HG03521 (cell line): ENCODE results near the gene SLAIN2.

ENCODE experiments used
- ATAC-seq: cut with Tn5 transposase; IDR thresholded peaks from one replicate; pipeline ENCODE4 v1.9.1; 2021; ENCODE audit warnings: mild to moderate bottlenecking, moderate library complexity; ENCODE audit not compliant: unreplicated experiment

The SLAIN2 gene

DNA sequence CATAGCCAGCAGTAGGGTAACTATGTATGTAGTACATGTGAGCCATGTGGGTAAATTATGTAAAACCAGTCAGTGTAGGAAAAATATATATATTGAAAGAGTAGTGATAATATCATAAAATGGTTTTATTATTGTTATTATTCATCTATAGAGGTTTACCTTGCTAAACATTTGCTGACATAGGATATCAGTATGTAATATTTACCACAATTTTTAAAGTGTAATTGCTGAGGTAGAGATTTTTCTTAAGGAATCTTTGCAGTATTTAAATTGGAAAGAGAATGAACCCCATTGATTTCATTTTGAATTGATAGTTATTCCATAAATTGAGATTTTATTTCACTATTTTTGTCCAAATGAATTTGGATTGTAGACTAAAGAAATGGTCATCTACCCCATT lies 27.1 kb downstream of the SLAIN2 start:
- ATAC-seq: no peak

DNA sequence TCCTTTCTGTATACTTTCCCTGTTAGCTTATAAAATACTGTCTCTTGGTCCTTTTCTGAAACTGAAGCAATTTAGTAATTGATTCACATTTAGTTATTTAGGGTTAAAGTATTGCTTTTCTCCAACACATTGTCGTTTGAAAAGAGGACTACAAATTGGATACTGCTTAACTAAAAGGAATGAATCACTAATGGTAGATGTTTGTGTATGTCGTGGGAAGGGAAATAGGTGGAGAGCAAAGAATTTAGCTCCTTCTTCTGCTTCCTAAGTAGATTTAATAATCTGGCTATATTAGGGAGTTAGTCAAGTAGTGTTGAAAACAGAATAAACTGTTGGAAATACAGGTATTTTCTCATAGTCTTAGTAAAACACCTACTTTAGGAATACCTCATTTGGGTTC lies 27.9 kb downstream of the SLAIN2 start:
- no peak for ATAC-seq

DNA sequence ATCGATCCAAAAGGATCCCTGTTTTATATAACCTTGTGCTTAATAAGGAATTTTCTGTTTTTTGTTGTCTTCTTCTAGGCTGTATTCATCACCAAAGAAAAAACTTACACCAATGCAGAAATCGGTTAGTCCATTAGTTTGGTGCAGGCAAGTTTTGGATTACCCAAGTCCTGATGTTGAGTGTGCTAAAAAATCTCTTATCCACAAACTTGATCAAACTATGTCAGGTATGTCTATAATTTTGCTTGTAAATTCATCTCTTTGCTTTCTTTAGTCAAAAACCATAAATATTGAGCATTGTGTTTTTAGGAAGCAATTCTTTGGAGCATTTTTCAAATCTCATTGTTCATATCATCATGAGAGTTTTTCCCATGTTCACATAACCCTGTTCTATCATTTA lies 28.4 kb downstream of the SLAIN2 start:
- no peak for ATAC-seq

DNA sequence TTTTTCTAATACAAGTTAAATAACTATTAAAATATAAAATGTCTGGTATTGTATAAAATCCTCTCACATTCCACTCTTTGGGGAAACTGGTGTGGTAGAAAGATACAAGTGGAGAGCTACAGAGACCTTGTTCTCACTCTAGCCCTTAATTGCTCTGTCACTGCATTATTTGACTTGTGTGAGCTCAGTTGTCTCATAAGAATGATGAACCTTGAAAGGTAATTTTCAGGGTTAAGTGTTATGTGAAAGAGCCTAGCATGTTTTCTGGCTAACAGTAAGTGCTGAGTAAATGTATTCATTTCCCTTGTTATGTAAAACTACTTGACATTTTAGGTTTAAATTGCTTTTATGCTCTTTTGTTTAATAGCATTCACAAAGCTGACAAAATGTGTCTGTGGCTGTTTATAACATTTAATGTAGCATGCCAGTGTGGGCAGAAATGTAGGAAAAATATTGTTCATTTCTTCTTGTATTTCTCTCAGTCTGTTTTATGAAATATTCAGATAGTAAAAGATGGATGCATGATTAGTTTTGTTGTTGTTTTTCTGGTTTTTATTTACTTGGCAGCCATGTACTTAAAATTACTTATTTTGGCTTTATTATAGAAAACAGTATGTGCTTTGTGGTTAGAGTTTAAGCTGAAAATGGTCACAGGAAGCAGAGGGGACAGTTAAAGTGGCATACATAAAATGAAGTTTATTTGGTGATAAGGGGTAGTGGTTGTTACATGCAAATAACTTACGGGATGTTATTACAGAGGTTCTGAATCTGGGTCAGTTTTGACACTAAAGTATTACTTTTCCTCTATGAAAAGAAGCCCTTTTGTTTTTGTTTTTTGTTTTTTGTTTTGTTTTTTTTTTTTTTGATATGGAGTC lies 29.2 kb downstream of the SLAIN2 start:
- ATAC-seq: no peak

DNA sequence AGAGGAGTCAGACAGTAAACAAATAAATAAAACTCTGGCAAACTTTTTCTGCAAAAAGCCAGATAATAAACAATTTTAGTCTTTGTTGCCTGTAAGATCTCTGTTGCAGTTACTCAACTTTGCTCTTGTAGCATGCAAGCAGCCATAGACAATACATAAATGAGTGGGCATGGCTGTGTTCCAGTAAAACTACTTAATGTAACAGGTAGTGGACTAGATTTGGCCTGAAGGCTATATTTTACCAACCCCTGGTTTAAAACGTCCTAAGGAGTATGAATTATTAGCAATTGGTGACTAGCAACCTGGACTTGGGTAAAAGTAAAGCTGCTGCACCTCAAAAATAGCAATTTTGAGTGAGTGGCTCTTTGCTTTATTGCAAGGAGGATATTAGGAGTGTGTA lies 30.9 kb downstream of the SLAIN2 start:
- ATAC-seq: no peak

DNA sequence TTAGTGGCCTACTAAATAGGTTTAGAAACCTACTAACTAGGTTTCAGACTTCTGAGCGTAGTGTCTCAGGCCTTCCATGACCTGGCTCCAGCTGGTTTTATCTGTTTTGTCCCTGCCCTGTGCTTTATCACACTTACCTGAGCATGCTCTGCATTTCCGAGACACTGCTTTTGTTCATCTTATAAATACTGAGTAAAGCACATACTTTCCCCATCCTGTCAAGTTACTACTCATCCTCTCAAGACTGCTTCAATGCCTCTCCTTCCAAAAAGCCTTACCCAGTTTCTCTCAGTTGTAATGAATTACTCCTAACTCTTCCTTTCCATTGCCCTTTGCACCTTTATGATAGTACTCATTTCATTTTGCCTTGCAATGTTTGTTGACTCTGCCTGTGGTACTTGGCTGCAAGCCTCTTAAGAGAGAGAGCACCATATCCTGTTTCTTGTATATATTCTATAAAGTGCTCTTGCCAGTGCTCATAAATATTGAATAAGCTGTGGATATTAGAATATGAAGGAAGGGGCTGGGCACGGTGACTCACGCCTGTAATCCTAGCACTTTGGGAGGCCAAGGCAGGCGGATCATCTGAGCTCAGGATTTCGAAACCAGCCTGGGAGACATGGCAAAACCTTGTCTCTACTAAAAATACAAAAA lies 34.4 kb downstream of the SLAIN2 start:
- no peak for ATAC-seq

DNA sequence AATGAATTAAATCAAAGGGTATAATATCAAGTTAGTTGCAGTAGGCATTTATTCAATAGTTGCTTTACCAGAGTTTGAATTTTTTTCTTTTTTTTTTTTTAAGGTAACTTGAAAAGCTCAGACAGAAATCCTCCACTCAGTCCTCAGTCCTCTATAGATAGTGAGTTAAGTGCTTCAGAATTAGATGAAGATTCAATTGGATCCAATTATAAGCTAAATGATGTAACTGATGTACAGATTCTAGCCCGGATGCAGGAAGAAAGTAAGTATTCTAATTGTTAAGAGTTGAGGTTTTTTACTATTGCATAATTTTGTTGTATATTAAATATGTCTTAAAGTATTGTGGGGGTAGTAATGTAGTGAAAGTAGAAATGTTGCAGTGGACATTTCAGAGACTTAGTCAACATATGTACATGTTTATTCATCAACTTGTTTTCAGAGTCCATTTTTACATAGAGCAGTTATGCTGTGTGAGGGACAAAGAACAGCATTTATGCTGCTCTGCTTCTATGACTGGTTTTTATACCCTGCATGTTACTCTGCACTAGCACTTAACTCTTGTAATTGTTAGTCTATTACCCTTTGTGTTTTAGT lies 38.4 kb downstream of the SLAIN2 start:
- ATAC-seq: no peak

DNA sequence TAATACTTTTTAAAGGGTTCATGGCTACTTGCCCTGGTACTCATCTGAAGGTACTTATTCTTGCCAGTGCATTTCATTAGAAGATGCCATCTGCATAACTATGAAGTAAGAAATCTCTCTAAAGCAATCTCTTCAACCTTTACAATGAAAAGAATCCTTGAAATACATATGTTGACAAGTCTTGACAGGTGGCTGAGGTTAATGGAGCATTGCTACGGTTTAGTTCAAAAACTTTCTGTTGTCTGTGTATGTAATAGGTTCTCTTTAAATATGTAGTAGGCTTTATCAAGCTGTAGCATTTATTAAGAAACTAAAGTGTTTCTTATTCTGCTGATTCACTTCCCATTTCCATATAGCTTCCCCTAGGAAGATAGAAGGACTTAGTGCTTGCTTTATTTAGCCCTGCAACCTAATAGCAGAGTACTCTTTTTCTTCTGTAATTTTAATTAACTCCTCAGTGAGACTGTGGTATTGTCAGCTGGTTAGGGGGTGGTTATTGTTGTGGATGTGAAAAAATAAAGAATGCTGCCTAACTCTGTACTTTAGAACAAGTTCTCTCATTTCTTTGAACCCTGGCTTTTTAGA lies 39.3 kb downstream of the SLAIN2 start:
- no peak for ATAC-seq

DNA sequence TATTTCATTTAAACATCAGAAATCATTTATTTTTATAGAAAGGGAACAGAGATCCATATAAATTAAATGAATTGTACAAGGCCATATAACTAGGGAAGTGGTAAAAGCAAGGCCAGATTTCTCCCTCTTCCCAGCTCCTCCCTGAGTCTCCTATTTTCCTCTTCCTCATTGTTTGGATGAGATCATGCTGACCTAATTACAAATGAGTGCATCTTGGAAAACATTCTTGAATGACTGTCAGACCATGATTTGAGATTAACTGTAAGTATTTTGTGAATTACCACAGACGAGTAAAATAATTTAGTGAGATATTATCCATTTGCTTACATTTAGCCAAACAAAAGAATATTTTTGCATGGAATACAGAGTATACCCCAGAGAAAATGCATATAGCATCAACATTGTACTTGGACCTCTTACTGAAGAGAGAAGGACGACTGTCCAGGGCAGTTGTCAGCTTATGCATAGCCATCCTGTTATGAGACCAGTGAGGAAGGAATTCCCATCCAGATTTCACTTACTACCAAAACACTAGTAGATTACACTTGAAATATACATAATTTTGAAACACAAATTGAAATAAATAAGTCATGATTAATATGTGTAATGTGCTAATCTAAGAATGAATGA lies 47.3 kb downstream of the SLAIN2 start:
- ATAC-seq: no peak

DNA sequence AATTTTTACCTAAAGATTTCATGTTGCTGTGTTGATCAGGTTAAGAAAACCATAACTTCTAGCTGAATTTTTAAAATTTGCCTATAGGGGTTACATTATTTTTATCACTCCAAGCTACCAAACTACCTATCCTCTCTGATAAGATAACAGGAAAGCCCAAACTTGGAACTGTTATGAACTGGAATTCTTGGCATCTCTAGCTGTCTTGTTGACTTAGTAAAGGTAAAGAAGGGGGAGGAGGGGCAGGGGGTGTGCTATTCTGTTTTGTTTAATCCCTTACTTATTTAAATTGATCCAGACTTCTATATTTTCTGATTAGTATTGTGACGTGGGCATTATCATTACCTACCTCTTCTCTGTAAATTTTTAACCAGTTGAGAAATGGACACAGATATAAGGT lies 54.7 kb downstream of the SLAIN2 start:
- ATAC-seq: no peak

DNA sequence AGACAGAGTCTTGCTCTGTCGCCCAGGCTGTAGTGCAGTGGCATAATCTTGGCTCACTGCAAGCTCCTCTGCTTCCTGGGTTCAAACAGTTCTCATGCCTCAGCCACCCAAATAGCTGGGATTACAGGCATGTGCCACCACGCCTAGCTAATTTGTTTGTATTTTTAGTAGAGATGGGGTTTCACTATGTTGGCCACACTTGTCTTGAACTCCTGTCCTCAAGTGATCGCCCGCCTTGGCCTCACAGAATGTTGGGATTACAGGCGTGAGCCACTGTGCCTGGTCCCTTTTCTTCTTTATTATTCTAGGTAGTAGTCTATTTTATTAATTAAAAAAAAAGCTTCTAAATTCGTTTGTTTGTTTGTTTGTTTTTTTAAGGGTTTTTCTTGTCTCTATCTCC lies 59.1 kb downstream of the SLAIN2 start:
- no peak for ATAC-seq

DNA sequence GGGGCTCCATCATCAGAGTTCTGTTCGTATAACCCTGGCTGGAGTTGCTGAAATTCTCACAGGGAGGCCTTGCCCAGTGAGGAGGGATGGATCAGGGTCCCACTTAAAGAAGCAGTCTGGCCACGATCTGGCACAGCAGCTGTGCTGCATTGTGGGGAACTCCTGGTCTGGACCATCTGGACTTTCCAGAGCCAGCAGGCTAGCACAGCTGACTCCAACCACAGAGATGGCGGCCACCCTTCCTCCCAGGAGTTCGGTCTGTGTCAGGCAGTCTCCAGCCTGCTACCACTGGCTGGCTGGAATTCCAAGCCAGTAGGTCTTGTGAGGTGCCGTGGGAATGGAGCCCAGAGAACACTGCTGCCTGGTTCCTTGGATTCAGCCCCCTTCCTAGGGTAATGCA lies 62.0 kb downstream of the SLAIN2 start:
- no peak for ATAC-seq

DNA sequence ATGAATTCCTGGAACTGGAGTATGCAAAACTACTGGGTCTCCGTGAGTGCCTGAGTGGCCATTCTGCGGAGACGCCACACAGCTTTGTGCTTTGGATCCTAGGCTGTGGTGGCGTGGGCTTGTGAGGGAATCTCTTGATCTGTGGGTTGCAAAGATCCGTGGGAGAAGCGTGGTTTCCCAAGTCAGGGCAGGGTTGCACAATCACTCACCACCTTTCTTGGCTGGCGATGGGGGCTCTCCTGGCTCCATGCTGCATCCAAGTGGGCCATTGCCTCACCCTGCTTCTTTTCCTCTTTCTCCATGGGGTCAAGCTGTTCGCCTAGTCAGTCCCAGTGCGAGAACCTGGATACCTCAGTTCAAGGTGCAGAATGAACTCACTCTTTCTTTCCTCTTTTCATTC lies 62.5 kb downstream of the SLAIN2 start:
- ATAC-seq: no peak

DNA sequence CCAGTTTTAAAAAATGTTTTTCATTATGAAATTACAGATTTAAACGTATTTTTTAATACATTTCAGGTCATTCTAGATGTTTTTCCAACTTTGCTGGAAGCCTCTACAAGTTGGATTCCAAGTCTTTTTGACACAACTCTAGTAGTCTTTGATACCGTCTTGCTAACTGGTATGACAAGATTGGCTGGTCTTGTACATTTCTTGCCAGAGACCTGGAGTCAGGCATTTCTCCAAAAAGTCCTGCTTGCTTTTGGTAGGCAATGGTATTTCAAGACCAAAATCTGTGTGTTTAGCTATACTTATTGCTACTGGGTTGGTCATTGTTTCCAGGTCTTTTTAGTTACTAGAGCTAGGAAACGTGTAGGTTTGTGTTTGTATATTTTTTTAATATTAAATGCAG lies 64.6 kb downstream of the SLAIN2 start:
- ATAC-seq: no peak

DNA sequence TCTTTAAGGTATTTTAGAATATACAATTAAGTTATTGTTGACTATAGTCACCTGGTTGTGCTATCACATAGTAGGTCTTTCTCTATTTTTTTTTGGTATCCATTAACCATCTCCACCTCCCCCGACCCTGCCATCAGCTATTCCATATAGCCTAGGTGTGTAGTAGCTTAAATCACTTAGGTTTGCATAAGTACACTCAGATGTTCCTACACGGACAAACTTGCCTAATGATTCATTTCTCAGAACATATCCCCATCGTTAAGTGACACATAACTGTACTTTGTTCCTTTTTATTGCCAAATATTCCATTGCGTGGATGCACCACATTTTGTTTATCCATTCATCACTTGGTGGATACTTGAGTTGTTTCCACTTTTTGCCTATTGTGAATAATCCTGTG lies 67.9 kb downstream of the SLAIN2 start:
- no peak for ATAC-seq

DNA sequence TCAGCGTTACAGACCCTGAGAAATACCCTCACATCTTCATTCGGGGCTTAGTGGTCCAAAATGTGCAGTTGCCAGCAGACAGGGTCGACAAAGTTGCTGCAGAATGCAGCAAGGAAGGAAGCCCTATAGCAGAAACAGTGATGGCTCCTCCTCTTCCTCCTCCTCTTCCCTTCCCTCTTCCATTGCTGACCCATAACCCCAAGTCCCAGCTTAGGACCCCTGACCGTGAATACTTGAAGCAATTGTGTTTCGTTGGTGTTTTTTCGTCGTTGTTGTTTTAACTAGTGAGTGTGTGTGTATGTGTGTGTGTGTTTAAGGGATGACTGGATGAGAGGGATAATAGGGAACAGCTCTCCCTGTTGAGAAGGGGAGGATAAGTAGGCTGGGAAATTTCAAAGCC lies 69.5 kb downstream of the SLAIN2 start:
- no peak for ATAC-seq

DNA sequence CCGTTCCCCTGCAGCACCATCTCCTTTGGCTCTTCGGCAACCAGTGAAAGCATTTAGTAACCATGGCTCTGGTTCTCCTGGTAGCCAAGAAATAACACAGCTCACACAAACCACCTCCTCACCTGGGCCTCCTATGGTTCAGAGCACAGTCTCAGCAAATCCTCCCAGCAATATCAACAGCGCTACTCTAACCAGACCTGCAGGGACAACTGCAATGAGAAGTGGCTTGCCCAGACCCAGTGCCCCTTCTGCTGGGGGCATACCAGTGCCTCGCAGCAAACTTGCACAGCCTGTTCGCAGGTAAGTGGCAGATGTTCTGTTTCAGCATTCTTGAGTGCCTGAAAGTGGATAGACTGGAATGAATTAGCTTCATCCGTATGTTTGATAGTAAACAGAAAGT lies 78.8 kb downstream of the SLAIN2 start:
- no peak for ATAC-seq

DNA sequence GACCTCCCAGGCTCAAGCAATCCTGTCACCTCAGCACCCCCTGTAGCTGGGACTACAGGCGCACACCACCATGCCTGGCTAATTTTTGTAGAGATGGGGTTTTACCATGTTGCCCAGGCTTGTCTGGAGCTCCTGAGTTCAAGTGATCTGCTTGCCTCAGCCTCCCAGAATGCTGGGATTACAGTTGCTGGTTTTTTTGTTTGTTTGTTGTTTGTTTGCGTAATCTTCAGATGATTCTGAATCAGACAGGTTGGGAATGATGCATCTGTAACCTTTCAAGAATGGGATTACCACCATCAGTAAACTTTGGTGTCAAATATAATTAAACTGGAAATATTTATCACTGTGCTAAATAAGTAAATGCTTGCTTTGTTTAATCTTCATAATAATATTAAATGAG lies 79.8 kb downstream of the SLAIN2 start:
- ATAC-seq: no peak

DNA sequence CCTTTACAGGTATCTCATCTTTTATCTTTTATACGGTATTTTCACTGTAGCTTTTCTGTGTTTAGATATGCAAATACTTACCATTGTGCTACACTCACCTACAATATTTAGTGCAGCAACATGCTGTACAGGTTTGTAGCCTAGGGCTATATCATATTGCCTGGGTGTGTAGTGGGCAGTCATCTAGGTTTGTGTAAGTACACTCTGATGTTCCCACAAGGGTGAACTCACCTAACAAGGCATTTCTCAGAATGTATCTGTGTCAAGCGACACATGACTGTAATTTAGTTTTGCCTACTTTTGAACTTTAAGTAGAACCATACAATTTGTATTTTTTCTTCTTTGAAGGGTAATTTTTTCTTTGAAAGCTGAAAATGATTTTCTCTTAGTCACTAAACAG lies 87.6 kb downstream of the SLAIN2 start:
- no peak for ATAC-seq

DNA sequence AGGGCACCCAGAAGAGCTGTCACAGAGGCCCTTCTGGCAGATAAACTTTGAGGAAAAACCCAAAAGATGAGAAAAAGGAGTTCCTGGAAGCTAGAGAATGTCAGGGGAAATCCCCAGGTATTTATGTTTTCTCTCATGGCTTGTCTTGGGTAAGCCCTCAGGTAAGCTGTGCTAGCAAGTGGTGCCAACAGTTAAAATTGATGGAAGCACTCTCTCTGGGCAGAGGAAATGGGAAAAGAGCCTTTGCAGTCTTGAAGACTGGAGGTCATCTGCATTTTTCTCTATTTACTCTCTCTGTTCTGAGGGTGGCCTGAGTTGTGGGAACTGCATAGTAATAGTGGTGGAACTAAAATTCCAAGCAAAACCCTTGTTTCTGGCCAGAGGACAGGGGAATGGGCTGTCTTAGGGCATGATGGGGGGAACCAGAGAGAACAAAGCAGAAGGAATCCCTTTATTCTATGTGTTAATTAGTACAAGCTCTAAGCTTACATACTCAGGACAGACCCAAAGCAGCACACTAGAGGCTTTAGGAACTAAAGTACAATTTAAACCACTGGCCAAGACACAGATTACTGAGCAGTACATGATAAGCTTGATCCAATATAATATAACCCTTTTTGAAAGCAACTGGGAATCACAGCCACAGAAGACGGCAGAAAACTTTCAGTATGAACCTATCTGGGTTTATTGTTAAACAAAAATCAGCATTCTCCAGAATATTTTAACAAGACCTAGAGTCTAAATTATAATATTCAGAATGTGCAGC lies 88.6 kb downstream of the SLAIN2 start:
- ATAC-seq: no peak

DNA sequence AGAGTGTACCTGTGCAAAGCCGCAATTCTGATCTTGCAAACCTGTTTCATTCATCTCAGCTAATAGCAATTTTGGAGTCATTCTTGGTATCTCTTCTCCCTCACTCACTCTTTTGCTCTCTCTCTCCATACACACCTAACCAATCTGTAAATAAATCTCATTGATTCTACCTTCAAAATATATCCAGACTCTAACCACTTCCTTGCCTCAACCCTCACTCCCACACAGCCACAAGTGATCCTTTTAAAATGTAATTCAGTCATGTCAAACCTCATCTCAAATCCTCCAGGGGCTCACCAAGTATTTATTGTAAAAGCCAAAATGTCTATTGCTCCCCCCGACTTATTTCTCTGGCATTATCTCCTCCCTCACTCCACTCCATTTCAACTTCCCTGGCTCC lies 90.1 kb downstream of the SLAIN2 start:
- ATAC-seq: no peak
